ENCODE results near the gene AMD1.

Gene AMD1

DNA sequence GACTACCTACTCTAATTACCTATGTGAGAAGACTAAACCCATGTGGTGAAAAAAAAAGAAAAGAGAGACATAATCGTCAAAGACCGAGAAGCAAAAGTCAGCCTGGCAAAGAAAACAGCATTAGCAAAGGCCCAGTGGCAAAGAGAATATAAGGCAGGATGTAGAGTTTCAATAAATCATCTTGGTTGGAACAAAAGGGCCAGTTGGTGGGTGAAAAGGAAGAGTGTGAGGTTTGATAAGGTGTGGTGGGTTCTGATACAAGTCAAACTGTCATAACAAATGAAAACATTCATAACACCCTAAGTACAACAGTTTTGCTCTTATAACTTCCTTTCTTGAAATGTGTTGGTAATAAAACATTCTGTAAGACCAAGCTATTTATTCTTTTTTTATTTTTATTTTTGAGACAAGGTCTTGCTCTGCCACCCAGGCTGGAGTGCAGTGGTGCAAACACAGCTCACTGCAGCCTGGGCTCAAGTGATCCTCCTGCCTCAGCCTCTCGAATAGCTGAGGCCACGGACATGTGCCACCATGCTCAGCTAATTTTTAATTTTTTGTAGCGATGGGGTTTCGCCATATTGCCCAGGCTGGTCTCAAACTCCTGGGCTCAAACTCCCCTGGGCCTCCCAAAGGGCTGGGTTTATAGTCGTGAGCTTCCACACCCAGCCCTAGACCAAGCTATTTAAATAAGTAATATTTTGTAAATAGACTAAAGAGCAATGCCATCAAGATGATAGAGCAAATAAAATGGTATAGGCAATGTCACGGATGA, 65.0 kb downstream of the AMD1 start:
- no peak for DNase-seq (ENCODE audit: low spot score)

DNA sequence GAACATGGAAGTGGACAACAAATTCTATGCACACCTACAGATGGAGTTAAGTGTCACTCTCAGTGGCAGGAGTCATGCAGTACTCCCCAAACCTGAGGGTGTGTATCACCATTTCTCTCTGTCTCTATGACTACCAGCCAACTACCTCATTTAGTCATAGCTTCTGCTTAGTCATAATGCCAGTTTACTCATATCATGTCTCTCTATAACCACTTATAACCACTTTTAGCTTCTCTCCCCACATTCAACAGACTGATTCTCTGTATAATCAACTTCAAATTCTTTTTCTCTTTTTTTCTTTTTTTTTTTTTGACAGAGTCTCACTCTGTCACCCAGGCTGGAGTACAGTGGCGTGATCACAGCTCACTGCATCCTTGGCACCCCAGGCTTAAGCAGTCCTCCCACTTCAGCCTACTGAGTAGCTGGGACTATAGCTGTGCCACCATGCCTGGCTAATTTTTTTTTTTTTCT, 70.1 kb downstream of the AMD1 start:
- DNase-seq (ENCODE audit: low spot score), result peak; percentile 64

Measured in SW480 (cell line).